Astrocyte (in vitro differentiated cells and primary cell): ENCODE results near the gene IPO4. TPM values are rescaled to one million over a fixed set of nuclear protein-coding genes. Genes with fewer than 3 reads are reported as not detected.

ENCODE experiments used
- DNase-seq: peaks from one replicate; pipeline ENCODE4 v3.0.0-alpha.2; 2010; ENCODE audit warnings: low read depth
- FAIRE-seq: peaks from 2 replicates; lab custom pipeline; 2011; peaks lifted over from hg19 to GRCh38; lab: Jason Lieb, UNC
- H2AFZ ChIP-seq: 2 replicates; pipeline ENCODE4 v1.6.0; 2012; ENCODE audit warnings: low read depth, low read length, inconsistent platforms
- H3K27ac ChIP-seq: 2 replicates; pipeline ENCODE4 v1.5.1; 2011; ENCODE audit warnings: low read depth, low read length, inconsistent platforms
- H3K27me3 ChIP-seq: 2 replicates; pipeline ENCODE4 v1.6.0; 2011; ENCODE audit warnings: low read length, inconsistent platforms; ENCODE audit not compliant: insufficient read depth
- H3K36me3 ChIP-seq: 2 replicates; pipeline ENCODE4 v1.5.1; 2011; ENCODE audit warnings: low read length, inconsistent platforms; ENCODE audit not compliant: insufficient read depth
- H3K4me1 ChIP-seq: 2 replicates; pipeline ENCODE4 v1.5.1; 2011; ENCODE audit warnings: low read length, inconsistent platforms; ENCODE audit not compliant: insufficient read depth
- H3K4me2 ChIP-seq: 2 replicates; pipeline ENCODE4 v1.6.0; 2012; ENCODE audit warnings: low read length, inconsistent platforms
- H3K4me3 ChIP-seq: 2 replicates; pipeline ENCODE4 v1.5.1; 2011; ENCODE audit warnings: low read depth, mild to moderate bottlenecking, low read length, inconsistent platforms; ENCODE audit not compliant: insufficient read depth
- H3K79me2 ChIP-seq: 2 replicates; pipeline ENCODE4 v1.6.0; 2012; ENCODE audit warnings: mild to moderate bottlenecking, low read length, inconsistent platforms; ENCODE audit not compliant: insufficient read depth
- H3K9ac ChIP-seq: 2 replicates; pipeline ENCODE4 v1.6.0; 2012; ENCODE audit warnings: mild to moderate bottlenecking, low read length, inconsistent platforms
- H3K9me3 ChIP-seq: 2 replicates; pipeline ENCODE4 v1.5.1; 2012; ENCODE audit warnings: low read depth, mild to moderate bottlenecking, low read length, inconsistent platforms; ENCODE audit not compliant: insufficient read depth
- H4K20me1 ChIP-seq: 2 replicates; pipeline ENCODE4 v1.6.0; 2012; ENCODE audit warnings: low read length, inconsistent platforms; ENCODE audit not compliant: insufficient read depth
- H3K27ac Mint-ChIP-seq: one replicate; pipeline ENCODE4 v1.8.0; 2021; ENCODE audit warnings: mild to moderate bottlenecking, mixed read lengths; ENCODE audit not compliant: unreplicated experiment
- H3K27me3 Mint-ChIP-seq: one replicate; pipeline ENCODE4 v1.8.0; 2021; ENCODE audit warnings: low read depth, mixed read lengths; ENCODE audit not compliant: unreplicated experiment
- H3K36me3 Mint-ChIP-seq: one replicate; pipeline ENCODE4 v1.8.0; 2021; ENCODE audit warnings: low read depth, mixed read lengths; ENCODE audit not compliant: unreplicated experiment
- H3K4me1 Mint-ChIP-seq: one replicate; pipeline ENCODE4 v1.8.0; 2021; ENCODE audit warnings: low read depth, mixed read lengths; ENCODE audit not compliant: unreplicated experiment
- H3K4me3 Mint-ChIP-seq: one replicate; pipeline ENCODE4 v1.8.0; 2021; ENCODE audit warnings: mild to moderate bottlenecking, moderate library complexity, mixed read lengths; ENCODE audit not compliant: unreplicated experiment
- H3K9me3 Mint-ChIP-seq: one replicate; pipeline ENCODE4 v1.8.0; 2021; ENCODE audit warnings: mild to moderate bottlenecking, mixed read lengths; ENCODE audit not compliant: unreplicated experiment
- EZH2 ChIP-seq: IDR thresholded peaks from 2 replicates; pipeline ENCODE4 v1.6.1; 2012; ENCODE audit warnings: mild to moderate bottlenecking, low read length, inconsistent platforms; ENCODE audit not compliant: insufficient read depth
- total RNA-seq: library from RNA; stranded (reverse); gene quantifications from 2 replicates; pipeline ENCODE4 v1.2.1, GENCODE V29; 2021
- TF ChIP-seq, protein P1 (sequence below): IDR thresholded peaks from 2 replicates; pipeline ENCODE4 v1.5.1; 2011; ENCODE audit warnings: low read depth, mild to moderate bottlenecking, inconsistent platforms, low read length, moderate library complexity; ENCODE audit not compliant: insufficient read depth

IPO4 gene
- total RNA-seq, 1 donor from 2014 or later = 46.1 TPM

GRCh38 chr14:24190416-24190815 lies 1.8 kb upstream of the IPO4 start:
- Mint-ChIP-seq H3K36me3 (peaks cover 17% of the 10 kb centered on the region), H3K27me3 (no peaks in the 10 kb centered on the region), H3K27ac (no peak overlapping the region), H3K9me3 (no peaks in the 10 kb centered on the region), H3K4me1 (peaks cover 26% of the 10 kb centered on the region), H3K4me3 (no peak overlapping the region)
- DNase-seq (no peak), FAIRE-seq (no peak)
- Histone ChIP-seq H3K9ac (no peak overlapping the region), H3K4me3 (no peak overlapping the region), H3K36me3 (peaks cover 28% of the 10 kb centered on the region), H4K20me1 (peaks cover 21% of the 10 kb centered on the region), H3K9me3 (no peaks in the 10 kb centered on the region), H3K4me2 (no peak overlapping the region), H3K4me1 (peaks cover 17% of the 10 kb centered on the region), H3K79me2 (peaks cover 68% of the 10 kb centered on the region), H3K27me3 (no peaks in the 10 kb centered on the region), H3K27ac (no peak overlapping the region), H2AFZ (no peak overlapping the region)
- TF ChIP-seq, protein P1, sequence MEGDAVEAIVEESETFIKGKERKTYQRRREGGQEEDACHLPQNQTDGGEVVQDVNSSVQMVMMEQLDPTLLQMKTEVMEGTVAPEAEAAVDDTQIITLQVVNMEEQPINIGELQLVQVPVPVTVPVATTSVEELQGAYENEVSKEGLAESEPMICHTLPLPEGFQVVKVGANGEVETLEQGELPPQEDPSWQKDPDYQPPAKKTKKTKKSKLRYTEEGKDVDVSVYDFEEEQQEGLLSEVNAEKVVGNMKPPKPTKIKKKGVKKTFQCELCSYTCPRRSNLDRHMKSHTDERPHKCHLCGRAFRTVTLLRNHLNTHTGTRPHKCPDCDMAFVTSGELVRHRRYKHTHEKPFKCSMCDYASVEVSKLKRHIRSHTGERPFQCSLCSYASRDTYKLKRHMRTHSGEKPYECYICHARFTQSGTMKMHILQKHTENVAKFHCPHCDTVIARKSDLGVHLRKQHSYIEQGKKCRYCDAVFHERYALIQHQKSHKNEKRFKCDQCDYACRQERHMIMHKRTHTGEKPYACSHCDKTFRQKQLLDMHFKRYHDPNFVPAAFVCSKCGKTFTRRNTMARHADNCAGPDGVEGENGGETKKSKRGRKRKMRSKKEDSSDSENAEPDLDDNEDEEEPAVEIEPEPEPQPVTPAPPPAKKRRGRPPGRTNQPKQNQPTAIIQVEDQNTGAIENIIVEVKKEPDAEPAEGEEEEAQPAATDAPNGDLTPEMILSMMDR = no peak
- no peak for TF ChIP-seq EZH2

- Mint-ChIP-seq H3K4me1 (peaks cover 20% of the 10 kb centered on the region), H3K36me3 (peaks cover 16% of the 10 kb centered on the region), H3K27me3 (no peaks in the 10 kb centered on the region), H3K27ac (peak overlapping the region; percentile 20), H3K4me3 (peak overlapping the region; percentile 91), H3K9me3 (no peaks in the 10 kb centered on the region)
- Histone ChIP-seq H3K79me2 (peaks cover 59% of the 10 kb centered on the region), H3K9ac (no peak overlapping the region), H3K9me3 (no peaks in the 10 kb centered on the region), H3K27me3 (no peaks in the 10 kb centered on the region), H4K20me1 (peaks cover 25% of the 10 kb centered on the region), H3K27ac (no peak overlapping the region), H3K4me3 (no peak overlapping the region), H3K4me1 (peaks cover 14% of the 10 kb centered on the region), H2AFZ (no peak overlapping the region), H3K36me3 (peaks cover 32% of the 10 kb centered on the region), H3K4me2 (peak overlapping the region; percentile 96)
- DNase-seq (no peak), FAIRE-seq (no peak)
- no peak for TF ChIP-seq EZH2
- TF ChIP-seq, protein P1 = no peak
Observed at GRCh38 chr14:24189460-24189859, 844 bp upstream of the IPO4 start.

DNA sequence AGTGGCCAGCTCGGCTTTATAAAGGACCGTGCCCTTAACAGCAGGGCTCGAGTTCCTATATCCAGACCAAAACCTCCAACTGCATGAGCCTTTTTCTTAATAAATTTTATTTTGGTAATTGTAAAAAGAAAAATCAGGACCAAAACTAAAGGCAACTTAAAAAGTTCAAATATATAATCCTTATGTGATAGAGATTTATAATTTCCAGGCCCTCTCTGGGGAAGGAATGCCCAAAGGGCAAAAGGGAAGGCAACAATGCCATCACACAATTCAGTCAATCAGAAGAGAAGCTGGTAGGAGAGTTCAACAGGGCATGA lies 401 bp upstream of the IPO4 start:
- Histone ChIP-seq H3K4me2 (peak overlapping the region; percentile 96), H3K27me3 (no peaks in the 10 kb centered on the region), H3K4me3 (no peak overlapping the region), H4K20me1 (peaks cover 25% of the 10 kb centered on the region), H3K27ac (peak overlapping the region; percentile 25), H3K9me3 (no peaks in the 10 kb centered on the region), H3K4me1 (peaks cover 14% of the 10 kb centered on the region), H3K36me3 (peaks cover 32% of the 10 kb centered on the region), H3K79me2 (peaks cover 54% of the 10 kb centered on the region), H2AFZ (peak overlapping the region; percentile 35), H3K9ac (peak overlapping the region; percentile 27)
- peak overlapping the region; percentile 91 for H3K4me3 Mint-ChIP-seq
- peak overlapping the region; percentile 34 for H3K27ac Mint-ChIP-seq
- peaks cover 16% of the 10 kb centered on the region for H3K36me3 Mint-ChIP-seq
- H3K9me3 Mint-ChIP-seq = no peaks in the 10 kb centered on the region
- DNase-seq = no peak
- TF ChIP-seq, protein P1 = no peak
- no peak for TF ChIP-seq EZH2
- H3K27me3 Mint-ChIP-seq = no peaks in the 10 kb centered on the region
- no peak for FAIRE-seq
- H3K4me1 Mint-ChIP-seq = peaks cover 15% of the 10 kb centered on the region
